GM12878 (cell line): ENCODE data around the gene NPPB. TPM values are rescaled to one million over a fixed set of nuclear protein-coding genes. Genes with fewer than 3 reads are reported as not detected.

Experiments used
- ATAC-seq: fragments of 200-7000 bp; cut with Tn5 transposase; 3 replicates; pipeline ENCODE4 v1.9.1; 2020; ENCODE audit warnings: mild to moderate bottlenecking, moderate library complexity
- BruUV-seq: library from RNA; stranded (reverse); fragments of 400-500 nt; replicated peaks from 2 replicates; lab custom pipeline; 2021; lab: Mats Ljungman, UMichigan
- CTCF ChIA-PET: fragments of 300-600 bp; sonication (Branson Sonifier 250); formaldehyde crosslinking; extraction: SDS; loops from one replicate; lab custom pipeline; 2021; ENCODE audit warnings: inconsistent platforms; lab: Yijun Ruan, JAX
- POLR2A ChIA-PET: fragments of 350-600 bp; formaldehyde crosslinking; extraction: SDS; loops from one replicate; lab custom pipeline; 2021; ENCODE audit warnings: inconsistent platforms; lab: Charles Lee
- RAD21 ChIA-PET: fragments of 300-600 bp; sonication (Branson Sonifier 250); formaldehyde crosslinking; loops from one replicate; lab custom pipeline; 2023; ENCODE audit warnings: antibody characterized with exemption; ENCODE audit not compliant: unreplicated experiment; lab: Charles Lee
- SMC1A ChIA-PET: fragments of 300-600 bp; sonication (Branson Sonifier 250); formaldehyde crosslinking; loops from one replicate; lab custom pipeline; 2023; ENCODE audit not compliant: unreplicated experiment, uncharacterized antibody; lab: Charles Lee
- DNase-seq: peaks from one replicate; pipeline ENCODE4 v3.0.0-alpha.2; 2011; ENCODE audit warnings: low read depth, low spot score
- FAIRE-seq: peaks from 3 replicates; lab custom pipeline; 2011; peaks lifted over from hg19 to GRCh38; lab: Jason Lieb, UNC
- H2AFZ ChIP-seq: 2 replicates; pipeline ENCODE4 v1.6.0; 2011; ENCODE audit warnings: low read depth, low read length, control low read depth; ENCODE audit not compliant: control insufficient read depth
- H3K27ac ChIP-seq: 2 replicates; pipeline ENCODE4 v1.5.1; 2011; ENCODE audit warnings: control low read depth; ENCODE audit not compliant: control insufficient read depth, insufficient read depth
- H3K27me3 ChIP-seq, 2 experiments: replicated peaks in 1 of 2; 2 replicates each; pipeline versions ENCODE4 v1.6.0 to v1.6.1; 2011; ENCODE audit warnings: low read length in 1 of 2; ENCODE audit not compliant: control insufficient read depth in 2 of 2, insufficient read depth in 2 of 2
- H3K36me3 ChIP-seq, 2 experiments: 2 replicates each; pipeline ENCODE4 v1.5.1; 2011; ENCODE audit warnings: low read length in 1 of 2; ENCODE audit not compliant: control insufficient read depth in 2 of 2, insufficient read depth in 2 of 2
- H3K4me1 ChIP-seq: 2 replicates; pipeline ENCODE4 v1.6.1; 2011; ENCODE audit warnings: mild to moderate bottlenecking, low read length, moderate library complexity, mixed read lengths; ENCODE audit not compliant: control insufficient read depth, insufficient read depth
- H3K4me2 ChIP-seq: 2 replicates; pipeline ENCODE4 v1.6.0; 2011; ENCODE audit warnings: control low read depth; ENCODE audit not compliant: control insufficient read depth, insufficient read depth
- H3K4me3 ChIP-seq: fragments of 200-600 bp; sonication (generic); 2 replicates; pipeline ENCODE4 v1.5.1; 2016
- H3K79me2 ChIP-seq: 2 replicates; pipeline ENCODE4 v1.6.0; 2011; ENCODE audit warnings: low read length; ENCODE audit not compliant: control insufficient read depth, insufficient read depth
- H3K9ac ChIP-seq: 2 replicates; pipeline ENCODE4 v1.8.0; 2011; ENCODE audit warnings: low read length, control low read depth, mixed read lengths; ENCODE audit not compliant: control insufficient read depth, insufficient read depth
- H3K9me3 ChIP-seq: replicated peaks from 3 replicates; pipeline ENCODE4 v1.5.1; 2011; ENCODE audit warnings: mild to moderate bottlenecking, low read length; ENCODE audit not compliant: control insufficient read depth, insufficient read depth
- H4K20me1 ChIP-seq: 2 replicates; pipeline ENCODE4 v1.6.0; 2011; ENCODE audit not compliant: control insufficient read depth, insufficient read depth
- ASH2L ChIP-seq: fragments of 300-600, 200-600 bp; sonication (generic); IDR thresholded peaks from 2 replicates; pipeline ENCODE4 v1.6.1; 2017; ENCODE audit warnings: low read depth, mild to moderate bottlenecking, borderline replicate concordance
- ATF7 ChIP-seq: fragments of 450-650 bp; IDR thresholded peaks from 2 replicates; pipeline ENCODE4 v1.6.1; 2016; ENCODE audit warnings: low read depth, mild to moderate bottlenecking
- DPF2 ChIP-seq: fragments of 450-650 bp; IDR thresholded peaks from 2 replicates; pipeline ENCODE4 v1.6.1; 2017; ENCODE audit warnings: mild to moderate bottlenecking
- FOS ChIP-seq: IDR thresholded peaks from 3 replicates; pipeline ENCODE4 v1.6.1; 2011; ENCODE audit warnings: borderline replicate concordance; ENCODE audit not compliant: insufficient read length; ENCODE audit errors: extremely low read depth
- FOXM1 ChIP-seq: IDR thresholded peaks from 2 replicates; pipeline ENCODE4 v1.6.1; 2012; ENCODE audit warnings: low read depth, mild to moderate bottlenecking, inconsistent platforms, low read length, moderate library complexity
- GABPA ChIP-seq: IDR thresholded peaks from 2 replicates; pipeline ENCODE4 v1.6.1; 2014; ENCODE audit warnings: antibody characterized with exemption, low read depth, mild to moderate bottlenecking, inconsistent platforms
- MYB ChIP-seq: fragments of 150-350 bp; IDR thresholded peaks from 2 replicates; pipeline ENCODE4 v1.6.1; 2014; ENCODE audit warnings: mild to moderate bottlenecking, low read depth, low read length, borderline replicate concordance
- NFYB ChIP-seq: IDR thresholded peaks from 2 replicates; pipeline ENCODE4 v1.6.1; 2011; ENCODE audit warnings: low read depth, mild to moderate bottlenecking, low read length, improper control_type of control experiment, moderate library complexity; ENCODE audit not compliant: insufficient read depth
- NRF1 ChIP-seq: conservative IDR thresholded peaks from 2 replicates; pipeline ENCODE4 v1.6.1; 2011; ENCODE audit warnings: mild to moderate bottlenecking, low read depth, low read length, improper control_type of control experiment
- SMAD5 ChIP-seq: IDR thresholded peaks from 2 replicates; pipeline ENCODE4 v1.6.1; 2016; ENCODE audit warnings: antibody characterized with exemption, low read depth
- SREBF1 ChIP-seq: IDR thresholded peaks from 2 replicates; pipeline ENCODE4 v1.6.1; 2012; ENCODE audit warnings: mild to moderate bottlenecking, low read length
- SUPT20H ChIP-seq: IDR thresholded peaks from 2 replicates; pipeline ENCODE4 v1.6.1; 2011; ENCODE audit warnings: low read depth, mild to moderate bottlenecking, low read length, moderate library complexity, borderline replicate concordance; ENCODE audit not compliant: control insufficient read depth
- WRNIP1 ChIP-seq: IDR thresholded peaks from 2 replicates; pipeline ENCODE4 v1.6.1; 2011; ENCODE audit warnings: low read depth, low read length, improper control_type of control experiment, borderline replicate concordance
- YBX1 ChIP-seq: fragments of 450-650 bp; IDR thresholded peaks from 2 replicates; pipeline ENCODE4 v1.6.1; 2016; ENCODE audit warnings: antibody characterized with exemption
- ZBTB11 ChIP-seq: fragments of 450-650 bp; formaldehyde crosslinking; IDR thresholded peaks from 2 replicates; pipeline ENCODE4 v1.5.0; 2022; ENCODE audit warnings: mild to moderate bottlenecking, missing genetic modification characterization
- ZNF592 ChIP-seq: fragments of 450-650 bp; IDR thresholded peaks from 2 replicates; pipeline ENCODE4 v1.6.1; 2017; ENCODE audit warnings: mild to moderate bottlenecking, moderate library complexity
- WGBS: methylation state at CpG from one replicate; pipeline ENCODE4 v1.1.6; 2016; ENCODE audit warnings: low lambda C conversion rate; ENCODE audit not compliant: insufficient replicate concordance, insufficient coverage; ENCODE audit errors: missing lambda C conversion rate; 5-methylcytosine and 5-hydroxymethylcytosine counted together
- in situ Hi-C: fragments of 300-500 bp; cut with MboI; formaldehyde crosslinking; loops from 9 replicates; pipeline ENCODE4 v1.14.3; 2018; ENCODE audit warnings: mixed read lengths
- intact Hi-C: fragments of 100-400 bp; cut with micrococcal nuclease; formaldehyde crosslinking; loops from one replicate; pipeline ENCODE4 v1.14.2; 2022; ENCODE audit not compliant: unreplicated experiment
- polyA plus RNA-seq, 11 experiments: library from polyadenylated mRNA; depleted of rRNA in 4 of 11; unstranded in 6 of 11; stranded (reverse) in 5 of 11; fragments of >200 nt; fragmentation: Nextera tagmentation in 4 of 11; fragmentation: Illumina TruSeq in 1 of 11; extraction: Ambion mirVana in 4 of 11; extraction: Trizol in 1 of 11; gene quantifications; 1 replicate in 1 of 11; 2 replicates in 10 of 11; pipeline versions ENCODE4 v1.2.1 to v1.2.3, GENCODE V29; 2011 to 2016; ENCODE audit warnings: inconsistent platforms in 2 of 11, missing spikeins in 2 of 11, low read depth in 1 of 11
- total RNA-seq, 4 experiments: library from RNA; depleted of rRNA in 3 of 4; stranded (reverse); fragments of >200 nt in 3 of 4; fragmentation: Illumina TruSeq in 1 of 4; extraction: Trizol in 1 of 4; gene quantifications; 2 replicates each; pipeline versions ENCODE4 v1.2.1 to v1.2.3, GENCODE V29; 2013 to 2021
- TF ChIP-seq, protein P1 (sequence below): IDR thresholded peaks from 2 replicates; pipeline ENCODE4 v1.6.1; 2011; ENCODE audit warnings: low read depth, low read length, improper control_type of control experiment, borderline replicate concordance

Gene NPPB
- total and polyA plus RNA-seq, 10 of the 15 experiments (the other 5 are each of a cell fraction or from before 2014, with no cell fraction given), result not detected

GRCh38 chr1:11874624-11875023 lies 15.9 kb upstream of the NPPB start:
- RAD21 ChIA-PET, result no interaction called here
- intact Hi-C loops (no loop called here), in situ Hi-C loops (no loop called here)
- FAIRE-seq (no peak), DNase-seq (no peak), ATAC-seq (no peak)
- H3K9ac ChIP-seq, result no peak overlapping the region
- CTCF ChIA-PET, result no interaction called here
- H3K4me2 ChIP-seq, result no peak overlapping the region
- BruUV-seq, result no TSS peak
- no peaks in the 10 kb centered on the region for H3K4me1 ChIP-seq
- H3K79me2 ChIP-seq, result no peaks in the 10 kb centered on the region
- no peak overlapping the region for H2AFZ ChIP-seq
- TF ChIP-seq NFYB (no peak), ZNF592 (no peak), SMAD5 (no peak), WRNIP1 (no peak), YBX1 (no peak), ASH2L (no peak), FOS (no peak), GABPA (no peak), NRF1 (no peak), FOXM1 (no peak), ATF7 (no peak), SREBF1 (no peak), DPF2 (no peak), SUPT20H (no peak), MYB (no peak), ZBTB11 (CRISPR knock-in tag) (no peak)
- TF ChIP-seq, protein P1, sequence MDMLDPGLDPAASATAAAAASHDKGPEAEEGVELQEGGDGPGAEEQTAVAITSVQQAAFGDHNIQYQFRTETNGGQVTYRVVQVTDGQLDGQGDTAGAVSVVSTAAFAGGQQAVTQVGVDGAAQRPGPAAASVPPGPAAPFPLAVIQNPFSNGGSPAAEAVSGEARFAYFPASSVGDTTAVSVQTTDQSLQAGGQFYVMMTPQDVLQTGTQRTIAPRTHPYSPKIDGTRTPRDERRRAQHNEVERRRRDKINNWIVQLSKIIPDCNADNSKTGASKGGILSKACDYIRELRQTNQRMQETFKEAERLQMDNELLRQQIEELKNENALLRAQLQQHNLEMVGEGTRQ, result no peak
- H3K36me3 ChIP-seq, result no peaks in the 10 kb centered on the region
- WGBS, result 28% methylated on average over 6 of the region's 6 CpGs
- H3K27me3 ChIP-seq, result peaks cover 0 to 1% of the 10 kb centered on the region in 2 experiments; a peak in 1 of 4 replicates
- H3K4me3 ChIP-seq, result no peak overlapping the region
- no peaks in the 10 kb centered on the region for H4K20me1 ChIP-seq
- H3K27ac ChIP-seq, result no peak overlapping the region
- no peaks in the 10 kb centered on the region for H3K9me3 ChIP-seq
- SMC1A ChIA-PET, result no interaction called here
- POLR2A ChIA-PET, result no interaction called here
